HEK293 (cell line): ENCODE results near the gene CCDC7.

Experiments
- CTCF ChIP-seq: fragments of 450-650 bp; formaldehyde crosslinking; IDR thresholded peaks from 2 replicates; pipeline ENCODE4 v1.5.1; 2016; ENCODE audit warnings: missing biosample characterization, missing genetic modification characterization
- KLF8 ChIP-seq: fragments of 450-650 bp; formaldehyde crosslinking; IDR thresholded peaks from 2 replicates; pipeline ENCODE4 v1.5.1; 2016; ENCODE audit warnings: missing biosample characterization, missing genetic modification characterization
- PATZ1 ChIP-seq: fragments of 450-650 bp; formaldehyde crosslinking; IDR thresholded peaks from 2 replicates; pipeline ENCODE4 v1.5.1; 2016; ENCODE audit warnings: missing biosample characterization, missing genetic modification characterization
- SCRT2 ChIP-seq: fragments of 450-650 bp; formaldehyde crosslinking; IDR thresholded peaks from 2 replicates; pipeline ENCODE4 v1.5.1; 2016; ENCODE audit warnings: missing biosample characterization, missing genetic modification characterization
- SETDB1 ChIP-seq: IDR thresholded peaks from one replicate; pipeline ENCODE4 v1.6.1; 2017; ENCODE audit warnings: mild to moderate bottlenecking, low read length, moderate library complexity, mixed read lengths; ENCODE audit not compliant: insufficient read length
- TCF7L2 ChIP-seq: IDR thresholded peaks from 2 replicates; pipeline ENCODE4 v1.6.1; 2011; ENCODE audit warnings: low read depth, mild to moderate bottlenecking, inconsistent platforms, low read length, moderate library complexity, borderline replicate concordance
- ZNF175 ChIP-seq: fragments of 450-650 bp; formaldehyde crosslinking; IDR thresholded peaks from 2 replicates; pipeline ENCODE4 v1.5.1; 2016; ENCODE audit warnings: missing biosample characterization, missing genetic modification characterization
- ZNF221 ChIP-seq: fragments of 450-650 bp; formaldehyde crosslinking; IDR thresholded peaks from 2 replicates; pipeline ENCODE4 v1.5.1; 2017; ENCODE audit warnings: missing biosample characterization, missing genetic modification characterization, borderline replicate concordance
- ZNF302 ChIP-seq: fragments of 450-650 bp; formaldehyde crosslinking; IDR thresholded peaks from 2 replicates; pipeline ENCODE4 v1.5.1; 2016; ENCODE audit warnings: missing biosample characterization, missing genetic modification characterization, low read depth
- ZNF311 ChIP-seq: fragments of 450-650 bp; formaldehyde crosslinking; IDR thresholded peaks from 2 replicates; pipeline ENCODE4 v1.5.1; 2017; ENCODE audit warnings: missing biosample characterization, missing genetic modification characterization, borderline replicate concordance
- ZNF621 ChIP-seq: fragments of 450-650 bp; formaldehyde crosslinking; IDR thresholded peaks from 2 replicates; pipeline ENCODE4 v1.5.1; 2017; ENCODE audit warnings: missing biosample characterization, missing genetic modification characterization
- ZSCAN16 ChIP-seq: fragments of 450-650 bp; formaldehyde crosslinking; IDR thresholded peaks from 2 replicates; pipeline ENCODE4 v1.5.1; 2016; ENCODE audit warnings: missing biosample characterization, missing genetic modification characterization
- TF ChIP-seq, protein P1 (sequence below): fragments of 450-650 bp; formaldehyde crosslinking; IDR thresholded peaks from 2 replicates; pipeline ENCODE4 v1.5.1; 2016; ENCODE audit warnings: missing biosample characterization, missing genetic modification characterization

GRCh38 chr10:32605787-32606186 is 159.8 kb downstream of the CCDC7 start:
- TF ChIP-seq PATZ1 (tag by site-specific recombination) (no peak), ZNF311 (tag by site-specific recombination) (no peak), TCF7L2 (no peak), ZSCAN16 (tag by site-specific recombination) (no peak), CTCF (no peak), ZNF302 (tag by site-specific recombination) (no peak), ZNF621 (no peak), SCRT2 (tag by site-specific recombination) (no peak), KLF8 (no peak), ZNF175 (tag by site-specific recombination) (no peak), ZNF221 (tag by site-specific recombination) (no peak), SETDB1 (no peak)
- TF ChIP-seq, protein P1, sequence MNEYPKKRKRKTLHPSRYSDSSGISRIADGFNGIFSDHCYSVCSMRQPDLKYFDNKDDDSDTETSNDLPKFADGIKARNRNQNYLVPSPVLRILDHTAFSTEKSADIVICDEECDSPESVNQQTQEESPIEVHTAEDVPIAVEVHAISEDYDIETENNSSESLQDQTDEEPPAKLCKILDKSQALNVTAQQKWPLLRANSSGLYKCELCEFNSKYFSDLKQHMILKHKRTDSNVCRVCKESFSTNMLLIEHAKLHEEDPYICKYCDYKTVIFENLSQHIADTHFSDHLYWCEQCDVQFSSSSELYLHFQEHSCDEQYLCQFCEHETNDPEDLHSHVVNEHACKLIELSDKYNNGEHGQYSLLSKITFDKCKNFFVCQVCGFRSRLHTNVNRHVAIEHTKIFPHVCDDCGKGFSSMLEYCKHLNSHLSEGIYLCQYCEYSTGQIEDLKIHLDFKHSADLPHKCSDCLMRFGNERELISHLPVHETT (tag by site-specific recombination) = no peak
